Lung (tissue), 12 donors: Measurements from ENCODE around the gene SLF2. TPM values are rescaled to one million over a fixed set of nuclear protein-coding genes. Genes with fewer than 3 reads are reported as not detected.

Experiments
- ATAC-seq: fragments of 200-7000 bp; cut with Tn5 transposase; one replicate; pipeline ENCODE4 v1.9.1; 2020; ENCODE audit warnings: moderate number of reproducible peaks; ENCODE audit not compliant: insufficient read depth, low FRiP score
- DNase-seq, 3 donors: peaks; one replicate each; pipeline ENCODE4 v3.0.0-alpha.2; 2013 to 2017
- H3K27ac ChIP-seq, 2 donors: one replicate each; pipeline ENCODE4 v1.5.1; 2013; ENCODE audit warnings: mild to moderate bottlenecking in 2 of 2, moderate library complexity in 2 of 2, control low read depth in 1 of 2, inconsistent platforms in 1 of 2, low read depth in 1 of 2, low read length in 1 of 2
- H3K27me3 ChIP-seq, 3 donors: one replicate each; pipeline ENCODE4 v1.5.1; 2013; ENCODE audit warnings: low read length in 2 of 3; ENCODE audit not compliant: control insufficient read depth in 3 of 3, insufficient read depth in 3 of 3
- H3K36me3 ChIP-seq, 4 donors: one replicate each; pipeline ENCODE4 v1.5.1; 2013; ENCODE audit warnings: low read length in 4 of 4, mild to moderate bottlenecking in 1 of 4, moderate library complexity in 1 of 4; ENCODE audit not compliant: control insufficient read depth in 4 of 4, insufficient read depth in 4 of 4
- H3K4me1 ChIP-seq, 5 donors: one replicate each; pipeline ENCODE4 v1.5.1; 2013; ENCODE audit warnings: low read length in 5 of 5, mild to moderate bottlenecking in 2 of 5, moderate library complexity in 1 of 5; ENCODE audit not compliant: control insufficient read depth in 5 of 5, insufficient read depth in 5 of 5
- H3K4me3 ChIP-seq: one replicate; pipeline ENCODE4 v1.5.1; 2013; ENCODE audit warnings: mild to moderate bottlenecking, control low read depth, moderate library complexity
- H3K9ac ChIP-seq, 2 donors: one replicate each; pipeline ENCODE4 v1.5.1; 2013; ENCODE audit warnings: low read length in 2 of 2, control low read depth in 1 of 2; ENCODE audit not compliant: insufficient read depth in 1 of 2
- H3K9me3 ChIP-seq, 4 donors: one replicate each; pipeline ENCODE4 v1.5.1; 2013; ENCODE audit warnings: low read length in 3 of 4, mild to moderate bottlenecking in 1 of 4, moderate library complexity in 1 of 4; ENCODE audit not compliant: control insufficient read depth in 4 of 4, insufficient read depth in 3 of 4
- CTCF ChIP-seq: IDR thresholded peaks from 2 replicates; pipeline ENCODE4 v1.5.1; 2012; ENCODE audit warnings: mild to moderate bottlenecking; ENCODE audit errors: control extremely low read depth, extremely low read depth
- WGBS, 2 donors: extraction: QIAGEN DNeasy Blood & Tissue Kit; methylation state at CpG; one replicate each; pipeline ENCODE4 v1.1.7; 2013; 5-methylcytosine and 5-hydroxymethylcytosine counted together
- polyA plus RNA-seq, 2 donors: library from polyadenylated mRNA; stranded (reverse); fragments of 200-250 nt; gene quantifications; one replicate each; pipeline ENCODE4 v1.2.1, GENCODE V29; 2013
- total RNA-seq, 2 donors: library from RNA; depleted of rRNA in 1 of 2; stranded (reverse); fragments of >200 nt in 1 of 2; gene quantifications; one replicate each; pipeline ENCODE4 v1.2.1, GENCODE V29; 2014 to 2021
- donor health status: control.
- donor health status: control.
- donor health status: Bipolar disorder and iron deficiency.
- donor health status: healthy.
- donor health status: DM: yes; HTN: yes; CAD: no.

The SLF2 gene
- total and polyA plus RNA-seq, 4 donors = 7.1 to 60.0 (median 21.8) TPM

DNA sequence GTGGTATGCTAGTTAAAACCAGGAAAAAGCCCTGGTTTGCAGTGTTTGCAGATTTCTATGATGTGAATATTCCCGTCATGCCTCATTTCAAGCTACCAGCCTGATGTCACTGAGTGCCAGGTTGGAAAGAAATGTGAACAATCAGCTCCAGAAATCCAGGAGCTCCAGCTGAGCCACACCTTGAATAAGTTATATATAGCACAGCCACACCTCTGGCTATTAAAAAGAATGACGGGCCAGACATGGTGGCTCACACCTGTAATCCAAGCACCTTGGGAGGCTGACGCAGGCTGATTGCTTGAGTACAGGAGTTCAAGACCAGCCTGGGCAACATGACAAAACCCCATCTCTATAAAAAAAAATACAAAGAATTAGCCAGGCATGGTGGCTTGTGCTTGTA, 18.7 kb upstream of the SLF2 start:
- no peak overlapping the region for H3K9ac ChIP-seq
- WGBS, 2 donors = 73 to 83% methylated on average over 3 of the region's 3 CpGs
- peaks cover 0 to 8% (median 0%) of the 10 kb centered on the region in 3 donors for H3K27me3 ChIP-seq
- ATAC-seq (no peak), DNase-seq (no peak)
- no peaks in the 10 kb centered on the region for H3K9me3 ChIP-seq
- peaks cover 0 to 9% (median 0%) of the 10 kb centered on the region in 5 donors for H3K4me1 ChIP-seq
- no peak overlapping the region for H3K4me3 ChIP-seq
- no peaks in the 10 kb centered on the region for H3K36me3 ChIP-seq
- TF ChIP-seq CTCF = no peak
- H3K27ac ChIP-seq = no peak overlapping the region

GRCh38 chr10:100894589-100895294, 18.0 kb upstream of the SLF2 start:
- TF ChIP-seq CTCF = no peak
- peaks cover 0 to 9% (median 0%) of the 10 kb centered on the region in 5 donors for H3K4me1 ChIP-seq
- WGBS, 2 donors = 55 to 61% methylated on average over 7 of the region's 7 CpGs
- no peaks in the 10 kb centered on the region for H3K9me3 ChIP-seq
- H3K27ac ChIP-seq = no peak overlapping the region
- peaks cover 0 to 3% (median 0%) of the 10 kb centered on the region in 3 donors for H3K27me3 ChIP-seq
- ATAC-seq (no peak), DNase-seq (no peak)
- H3K4me3 ChIP-seq = no peak overlapping the region
- no peak overlapping the region for H3K9ac ChIP-seq
- no peaks in the 10 kb centered on the region for H3K36me3 ChIP-seq

GRCh38 chr10:100895346-100895745, 17.4 kb upstream of the SLF2 start:
- 43 to 51% methylated on average over 4 of the region's 4 CpGs for WGBS, 2 donors
- Histone ChIP-seq H3K36me3 (no peaks in the 10 kb centered on the region), H3K27ac (no peak overlapping the region), H3K4me1 (peaks cover 0 to 9% (median 0%) of the 10 kb centered on the region in 5 donors), H3K4me3 (no peak overlapping the region), H3K9ac (no peak overlapping the region), H3K27me3 (no peaks in the 10 kb centered on the region), H3K9me3 (no peaks in the 10 kb centered on the region)
- DNase-seq = no peak
- TF ChIP-seq CTCF = no peak
- no peak for ATAC-seq
